ENCODE results near the gene HDHD3. TPM values are rescaled to one million over a fixed set of nuclear protein-coding genes. Genes with fewer than 3 reads are reported as not detected.

Gene HDHD3
- total RNA-seq, 1 donor from 2014 or later: 12.5 TPM

DNA sequence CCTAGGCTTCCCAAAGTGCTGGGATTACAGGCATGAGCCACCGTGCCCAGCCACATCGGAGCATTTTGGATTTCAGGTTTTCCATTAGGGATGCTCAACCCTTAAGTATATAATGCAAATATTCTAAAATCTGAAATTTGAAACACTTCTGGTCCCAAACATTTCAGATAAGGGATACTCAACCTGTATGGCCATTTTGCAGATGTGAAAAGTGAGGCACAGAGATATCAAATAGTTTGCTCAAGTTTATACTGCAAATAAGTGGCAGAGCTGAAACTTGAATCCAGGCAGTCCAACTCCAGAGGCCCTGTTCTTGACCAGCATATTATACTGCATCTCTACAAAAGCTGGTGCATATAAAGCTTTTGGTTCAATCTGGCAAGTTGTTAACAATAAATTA, 39.1 kb downstream of the HDHD3 start:
- DNase-seq (ENCODE audit: low spot score): no peak

DNA sequence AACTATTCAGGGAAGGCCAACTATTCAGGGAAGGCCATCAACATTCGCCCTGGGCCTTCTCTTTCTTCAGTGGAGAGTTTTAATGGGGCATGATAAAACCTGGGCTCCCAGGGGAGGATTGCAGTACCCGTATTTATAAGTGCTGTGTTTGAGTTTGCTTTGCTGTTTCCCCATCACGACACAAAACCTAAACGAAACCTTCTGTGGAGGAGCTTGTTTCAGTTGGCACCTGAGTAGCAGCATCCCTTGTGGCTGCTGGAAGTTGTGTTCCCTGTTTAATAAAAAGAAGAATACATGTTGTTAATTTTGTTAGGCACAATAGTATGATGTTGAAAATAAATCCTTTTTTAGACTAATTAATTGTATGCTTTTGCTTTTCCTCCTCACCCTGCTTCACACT, 45.0 kb downstream of the HDHD3 start:
- no peak for DNase-seq (ENCODE audit: low spot score)

DNA sequence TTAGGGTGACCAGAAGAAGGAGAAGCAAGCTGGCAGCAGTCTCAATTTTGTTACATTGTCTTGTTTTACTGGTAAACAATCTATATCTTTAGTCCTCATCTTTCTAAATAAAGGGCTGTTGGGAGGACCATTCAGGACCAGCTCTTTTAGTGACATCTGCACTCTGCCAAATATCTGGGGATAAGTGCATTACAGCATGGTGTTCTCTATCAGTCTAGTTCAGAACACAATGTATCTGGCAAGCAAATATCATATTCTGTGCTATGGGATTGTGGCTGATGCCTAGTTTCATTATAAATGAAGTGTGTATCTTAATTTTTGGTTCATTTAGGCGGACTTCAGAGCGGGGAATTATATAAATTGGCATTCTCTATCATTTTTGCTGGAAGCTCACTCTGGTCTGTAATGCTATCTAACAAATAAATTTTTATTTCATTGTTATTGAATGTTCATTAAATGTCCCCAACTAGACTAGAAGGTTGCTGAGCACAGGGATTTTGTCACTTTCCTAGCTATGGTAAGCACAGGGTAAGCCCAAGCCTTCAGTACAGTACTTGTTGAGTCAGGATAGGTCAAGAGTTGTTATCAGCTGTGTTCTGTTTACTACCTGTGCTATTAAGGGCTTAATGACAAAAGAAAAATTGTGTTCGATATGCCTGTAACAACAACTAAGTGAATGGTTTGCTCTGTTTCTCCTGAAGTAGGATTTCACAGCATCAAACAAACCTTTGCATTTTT, 48.6 kb downstream of the HDHD3 start:
- no peak for DNase-seq (ENCODE audit: low spot score)

DNA sequence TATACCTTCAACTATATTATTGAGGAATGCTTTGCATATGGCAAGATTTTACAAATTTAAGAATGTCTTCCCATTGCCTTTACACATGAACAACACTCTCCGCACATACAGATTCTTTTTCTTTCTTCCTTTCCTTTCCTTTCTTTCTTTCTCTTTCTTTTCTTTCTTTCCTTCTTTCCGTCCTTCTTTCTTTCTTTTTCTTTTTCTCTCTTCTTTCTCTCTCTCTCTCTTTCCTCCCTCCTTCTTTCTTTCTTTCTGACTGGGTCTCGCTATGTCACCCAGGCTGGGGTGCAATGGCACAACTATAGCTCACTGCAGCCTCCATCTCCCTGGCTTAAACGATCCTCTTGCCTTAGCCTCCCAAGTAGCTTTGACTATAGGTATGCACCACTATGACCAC, 50.6 kb downstream of the HDHD3 start:
- no peak for DNase-seq (ENCODE audit: low spot score)

Other genes starting within 250 kb of the HDHD3 start
- 8.9 TPM for gene SLC31A2, start 226.0 kb downstream of the HDHD3 start, total RNA-seq (ENCODE audit: insufficient read depth, low replicate concordance)
- gene FKBP15, start 155.7 kb downstream of the HDHD3 start, total RNA-seq (ENCODE audit: insufficient read depth, low replicate concordance): 17.8 TPM
- gene SLC31A1, start 155.4 kb downstream of the HDHD3 start, total RNA-seq (ENCODE audit: insufficient read depth, low replicate concordance): 11.8 TPM
- 35.2 TPM for gene CDC26, start 101.4 kb downstream of the HDHD3 start, total RNA-seq (ENCODE audit: insufficient read depth, low replicate concordance)
- gene PRPF4, start 101.3 kb downstream of the HDHD3 start, total RNA-seq (ENCODE audit: insufficient read depth, low replicate concordance): 26.0 TPM
- 3.4 TPM for gene RNF183, start 73.6 kb downstream of the HDHD3 start, total RNA-seq (ENCODE audit: insufficient read depth, low replicate concordance)
- 3.1 TPM for gene WDR31, start 36.7 kb downstream of the HDHD3 start, total RNA-seq (ENCODE audit: insufficient read depth, low replicate concordance)
- 2.6 TPM for gene BSPRY, start 27.4 kb downstream of the HDHD3 start, total RNA-seq (ENCODE audit: insufficient read depth, low replicate concordance)
- gene ALAD, start 24.3 kb upstream of the HDHD3 start, total RNA-seq (ENCODE audit: insufficient read depth, low replicate concordance): 28.6 TPM
- gene POLE3, start 33.7 kb upstream of the HDHD3 start, total RNA-seq (ENCODE audit: insufficient read depth, low replicate concordance): 42.4 TPM
- gene C9orf43, start 33.8 kb upstream of the HDHD3 start, total RNA-seq (ENCODE audit: insufficient read depth, low replicate concordance): 1.4 TPM
- gene RGS3, start 86.7 kb upstream of the HDHD3 start, total RNA-seq (ENCODE audit: insufficient read depth, low replicate concordance): 42.1 TPM